ENCODE data around the gene GTF2A1. TPM values are rescaled to one million over a fixed set of nuclear protein-coding genes. Genes with fewer than 3 reads are reported as not detected.

Gene GTF2A1
- total RNA-seq, 1 donor from 2014 or later, result 36.4 TPM

DNA sequence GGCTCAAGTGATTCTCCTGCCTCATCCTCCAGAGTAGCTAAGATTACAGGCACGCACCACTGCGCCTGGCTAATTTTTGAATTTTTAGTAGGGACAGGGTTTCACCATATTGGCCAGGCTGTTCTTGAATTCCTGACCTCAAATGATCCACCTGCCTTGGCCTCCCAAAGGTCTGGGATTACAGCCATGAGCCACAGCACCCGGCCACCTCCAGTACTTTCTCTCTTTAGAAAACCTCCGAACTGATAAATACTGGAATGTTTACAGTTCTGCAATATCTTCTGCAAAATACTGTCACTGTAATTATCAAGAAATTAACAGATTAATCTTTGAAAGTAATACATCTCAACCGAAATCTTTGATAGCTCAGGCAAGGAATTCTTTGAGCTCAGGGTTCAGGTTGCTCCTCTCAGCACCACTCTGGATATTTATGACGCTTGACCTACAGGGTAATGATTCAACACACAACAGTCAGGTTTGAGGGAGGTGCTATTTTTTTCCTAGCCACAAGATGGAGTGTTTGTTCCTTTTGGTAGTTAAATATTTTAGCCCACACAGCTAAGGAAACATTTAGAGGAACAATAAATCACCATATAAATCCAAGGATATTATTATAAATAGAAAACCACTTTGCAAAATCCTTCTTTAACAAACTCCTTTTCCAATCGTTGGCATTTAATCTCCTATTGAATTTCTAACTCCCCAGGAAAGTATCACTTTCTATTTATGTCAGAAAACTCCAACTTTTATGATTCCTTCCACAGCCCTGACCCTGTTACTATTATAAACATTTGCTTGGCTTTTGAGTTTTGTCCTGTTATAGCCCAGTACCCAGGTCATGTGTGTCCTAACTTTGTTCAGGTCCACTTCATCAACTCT is 48.6 kb upstream of the GTF2A1 start:
- Mint-ChIP-seq H3K27me3 (ENCODE audit: low read depth, unreplicated experiment) (no peaks in the 10 kb centered on the region), H3K27ac (ENCODE audit: unreplicated experiment) (peak overlapping the region; percentile 84), H3K4me1 (ENCODE audit: low read depth, unreplicated experiment) (peaks cover 24% of the 10 kb centered on the region), H3K4me3 (ENCODE audit: unreplicated experiment) (no peak overlapping the region), H3K9me3 (ENCODE audit: unreplicated experiment) (no peaks in the 10 kb centered on the region), H3K36me3 (ENCODE audit: low read depth, unreplicated experiment) (peaks cover 2% of the 10 kb centered on the region)
- no peaks in the 10 kb centered on the region for H3K9me3 ChIP-seq (ENCODE audit: insufficient read depth, low read depth, low read length)
- no peaks in the 10 kb centered on the region for H3K36me3 ChIP-seq (ENCODE audit: insufficient read depth, low read length)
- DNase-seq (ENCODE audit: low read depth) (peak; percentile 52), FAIRE-seq (peak; percentile 56)
- H3K4me3 ChIP-seq (ENCODE audit: insufficient read depth, low read depth, low read length), result no peak overlapping the region
- H4K20me1 ChIP-seq (ENCODE audit: insufficient read depth, low read length), result no peaks in the 10 kb centered on the region
- no peak overlapping the region for H3K4me2 ChIP-seq (ENCODE audit: low read length)
- no peaks in the 10 kb centered on the region for H3K79me2 ChIP-seq (ENCODE audit: insufficient read depth, low read length)
- no peak overlapping the region for H3K9ac ChIP-seq (ENCODE audit: low read length)
- no peaks in the 10 kb centered on the region for H3K27me3 ChIP-seq (ENCODE audit: insufficient read depth, low read length)
- H3K4me1 ChIP-seq (ENCODE audit: insufficient read depth, low read length), result peaks cover 2% of the 10 kb centered on the region
- TF ChIP-seq EZH2 (IDR thresholded peaks at IDR 0.05; ENCODE audit: insufficient read depth, low read length), result no peak
- TF ChIP-seq, protein P1, sequence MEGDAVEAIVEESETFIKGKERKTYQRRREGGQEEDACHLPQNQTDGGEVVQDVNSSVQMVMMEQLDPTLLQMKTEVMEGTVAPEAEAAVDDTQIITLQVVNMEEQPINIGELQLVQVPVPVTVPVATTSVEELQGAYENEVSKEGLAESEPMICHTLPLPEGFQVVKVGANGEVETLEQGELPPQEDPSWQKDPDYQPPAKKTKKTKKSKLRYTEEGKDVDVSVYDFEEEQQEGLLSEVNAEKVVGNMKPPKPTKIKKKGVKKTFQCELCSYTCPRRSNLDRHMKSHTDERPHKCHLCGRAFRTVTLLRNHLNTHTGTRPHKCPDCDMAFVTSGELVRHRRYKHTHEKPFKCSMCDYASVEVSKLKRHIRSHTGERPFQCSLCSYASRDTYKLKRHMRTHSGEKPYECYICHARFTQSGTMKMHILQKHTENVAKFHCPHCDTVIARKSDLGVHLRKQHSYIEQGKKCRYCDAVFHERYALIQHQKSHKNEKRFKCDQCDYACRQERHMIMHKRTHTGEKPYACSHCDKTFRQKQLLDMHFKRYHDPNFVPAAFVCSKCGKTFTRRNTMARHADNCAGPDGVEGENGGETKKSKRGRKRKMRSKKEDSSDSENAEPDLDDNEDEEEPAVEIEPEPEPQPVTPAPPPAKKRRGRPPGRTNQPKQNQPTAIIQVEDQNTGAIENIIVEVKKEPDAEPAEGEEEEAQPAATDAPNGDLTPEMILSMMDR (IDR thresholded peaks at IDR 0.05; ENCODE audit: insufficient read depth, low read depth, low read length), result peak; percentile 82
- no peak overlapping the region for H3K27ac ChIP-seq (ENCODE audit: low read depth, low read length)
- no peak overlapping the region for H2AFZ ChIP-seq (ENCODE audit: low read depth, low read length)

DNA sequence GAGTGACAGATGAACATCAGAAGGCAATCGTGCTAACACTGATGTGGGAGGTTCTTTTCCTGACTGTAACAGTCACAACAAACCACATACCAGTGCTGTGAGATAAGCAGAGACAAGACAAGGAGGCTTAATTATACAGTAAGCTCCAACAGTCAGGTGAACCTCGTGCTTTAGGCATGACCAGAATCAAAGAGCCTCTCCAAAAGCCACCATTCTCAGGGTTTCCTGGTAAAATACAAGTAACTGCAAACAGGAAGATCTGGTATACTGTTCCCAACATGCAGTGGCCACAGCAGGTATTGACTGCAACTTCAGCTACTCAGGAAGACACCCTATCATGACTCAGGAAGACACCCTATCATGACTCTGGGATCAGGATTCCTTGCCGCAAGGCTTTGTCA is 47.3 kb upstream of the GTF2A1 start:
- Mint-ChIP-seq H3K27me3 (ENCODE audit: low read depth, unreplicated experiment) (no peaks in the 10 kb centered on the region), H3K36me3 (ENCODE audit: low read depth, unreplicated experiment) (peaks cover 2% of the 10 kb centered on the region), H3K27ac (ENCODE audit: unreplicated experiment) (peak overlapping the region; percentile 84), H3K4me3 (ENCODE audit: unreplicated experiment) (peak overlapping the region; percentile 36), H3K4me1 (ENCODE audit: low read depth, unreplicated experiment) (peaks cover 24% of the 10 kb centered on the region), H3K9me3 (ENCODE audit: unreplicated experiment) (no peaks in the 10 kb centered on the region)
- TF ChIP-seq, protein P1 (IDR thresholded peaks at IDR 0.05; ENCODE audit: insufficient read depth, low read depth, low read length), result no peak
- TF ChIP-seq EZH2 (IDR thresholded peaks at IDR 0.05; ENCODE audit: insufficient read depth, low read length), result no peak
- H3K27ac ChIP-seq (ENCODE audit: low read depth, low read length), result no peak overlapping the region
- no peaks in the 10 kb centered on the region for H3K79me2 ChIP-seq (ENCODE audit: insufficient read depth, low read length)
- no peaks in the 10 kb centered on the region for H3K9me3 ChIP-seq (ENCODE audit: insufficient read depth, low read depth, low read length)
- no peaks in the 10 kb centered on the region for H3K27me3 ChIP-seq (ENCODE audit: insufficient read depth, low read length)
- H3K9ac ChIP-seq (ENCODE audit: low read length), result no peak overlapping the region
- no peak overlapping the region for H3K4me2 ChIP-seq (ENCODE audit: low read length)
- FAIRE-seq (no peak), DNase-seq (ENCODE audit: low read depth) (no peak)
- no peak overlapping the region for H3K4me3 ChIP-seq (ENCODE audit: insufficient read depth, low read depth, low read length)
- H3K4me1 ChIP-seq (ENCODE audit: insufficient read depth, low read length), result peaks cover 2% of the 10 kb centered on the region
- H3K36me3 ChIP-seq (ENCODE audit: insufficient read depth, low read length), result no peaks in the 10 kb centered on the region
- H2AFZ ChIP-seq (ENCODE audit: low read depth, low read length), result no peak overlapping the region
- no peaks in the 10 kb centered on the region for H4K20me1 ChIP-seq (ENCODE audit: insufficient read depth, low read length)

- no peak for TF ChIP-seq EZH2 (IDR thresholded peaks at IDR 0.05; ENCODE audit: insufficient read depth, low read length)
- TF ChIP-seq, protein P1 (IDR thresholded peaks at IDR 0.05; ENCODE audit: insufficient read depth, low read depth, low read length), result no peak
- Mint-ChIP-seq H3K4me3 (ENCODE audit: unreplicated experiment) (no peak overlapping the region), H3K27ac (ENCODE audit: unreplicated experiment) (no peak overlapping the region), H3K36me3 (ENCODE audit: low read depth, unreplicated experiment) (peaks cover 2% of the 10 kb centered on the region), H3K4me1 (ENCODE audit: low read depth, unreplicated experiment) (peaks cover 27% of the 10 kb centered on the region), H3K27me3 (ENCODE audit: low read depth, unreplicated experiment) (no peaks in the 10 kb centered on the region), H3K9me3 (ENCODE audit: unreplicated experiment) (no peaks in the 10 kb centered on the region)
- H3K9me3 ChIP-seq (ENCODE audit: insufficient read depth, low read depth, low read length), result no peaks in the 10 kb centered on the region
- no peaks in the 10 kb centered on the region for H3K36me3 ChIP-seq (ENCODE audit: insufficient read depth, low read length)
- DNase-seq (ENCODE audit: low read depth) (no peak), FAIRE-seq (no peak)
- H4K20me1 ChIP-seq (ENCODE audit: insufficient read depth, low read length), result no peaks in the 10 kb centered on the region
- peaks cover 2% of the 10 kb centered on the region for H3K4me1 ChIP-seq (ENCODE audit: insufficient read depth, low read length)
- no peak overlapping the region for H3K4me3 ChIP-seq (ENCODE audit: insufficient read depth, low read depth, low read length)
- no peak overlapping the region for H3K27ac ChIP-seq (ENCODE audit: low read depth, low read length)
- H3K79me2 ChIP-seq (ENCODE audit: insufficient read depth, low read length), result no peaks in the 10 kb centered on the region
- H3K4me2 ChIP-seq (ENCODE audit: low read length), result no peak overlapping the region
- no peak overlapping the region for H2AFZ ChIP-seq (ENCODE audit: low read depth, low read length)
- H3K9ac ChIP-seq (ENCODE audit: low read length), result no peak overlapping the region
- H3K27me3 ChIP-seq (ENCODE audit: insufficient read depth, low read length), result no peaks in the 10 kb centered on the region
Observed at GRCh38 chr14:81265636-81266169, 44.9 kb upstream of the GTF2A1 start.

Data from astrocyte (in vitro differentiated cells and primary cell).